SK-N-SH (cell line): Measurements from ENCODE around the gene ADAM29.

ENCODE experiments used
- CHD2 ChIP-seq: fragments of 150-350 bp; IDR thresholded peaks from 2 replicates; pipeline ENCODE4 v1.6.1; 2018; ENCODE audit warnings: low read length; ENCODE audit not compliant: partially characterized antibody
- ELF1 ChIP-seq: IDR thresholded peaks from 2 replicates; pipeline ENCODE4 v1.4.0; 2012
- EZH2phosphoT487 ChIP-seq: fragments of 200-600 bp; sonication (generic); IDR thresholded peaks from 2 replicates; pipeline ENCODE4 v1.6.1; 2017; ENCODE audit warnings: low read depth, mixed run types, mild to moderate bottlenecking, antibody characterized with exemption, moderate library complexity, borderline replicate concordance
- FOXJ3 ChIP-seq: sonication (generic); formaldehyde crosslinking; IDR thresholded peaks from 2 replicates; pipeline ENCODE4 v1.5.1; 2020; ENCODE audit warnings: mild to moderate bottlenecking, missing genetic modification reagents
- GABPA ChIP-seq: IDR thresholded peaks from 2 replicates; pipeline ENCODE4 v1.4.0; 2012; ENCODE audit warnings: low read depth, mild to moderate bottlenecking
- POLR2AphosphoS5 ChIP-seq: IDR thresholded peaks from 2 replicates; pipeline ENCODE4 v1.6.1; 2012; ENCODE audit warnings: low read depth, low read length
- TF ChIP-seq, protein P1 (sequence below): fragments of 200-600 bp; sonication (generic); IDR thresholded peaks from 2 replicates; pipeline ENCODE4 v1.6.1; 2017; ENCODE audit warnings: antibody characterized with exemption, mild to moderate bottlenecking, moderate library complexity
- TF ChIP-seq, protein P2 (sequence below): fragments of 150-350 bp; IDR thresholded peaks from 2 replicates; pipeline ENCODE4 v1.6.1; 2017; ENCODE audit warnings: antibody characterized with exemption, low read length, low read depth, borderline replicate concordance
- TF ChIP-seq, protein P3 (sequence below): IDR thresholded peaks from 2 replicates; pipeline ENCODE4 v1.6.1; 2012; ENCODE audit warnings: mild to moderate bottlenecking, low read depth, low read length, moderate library complexity

- TF ChIP-seq, protein P1, sequence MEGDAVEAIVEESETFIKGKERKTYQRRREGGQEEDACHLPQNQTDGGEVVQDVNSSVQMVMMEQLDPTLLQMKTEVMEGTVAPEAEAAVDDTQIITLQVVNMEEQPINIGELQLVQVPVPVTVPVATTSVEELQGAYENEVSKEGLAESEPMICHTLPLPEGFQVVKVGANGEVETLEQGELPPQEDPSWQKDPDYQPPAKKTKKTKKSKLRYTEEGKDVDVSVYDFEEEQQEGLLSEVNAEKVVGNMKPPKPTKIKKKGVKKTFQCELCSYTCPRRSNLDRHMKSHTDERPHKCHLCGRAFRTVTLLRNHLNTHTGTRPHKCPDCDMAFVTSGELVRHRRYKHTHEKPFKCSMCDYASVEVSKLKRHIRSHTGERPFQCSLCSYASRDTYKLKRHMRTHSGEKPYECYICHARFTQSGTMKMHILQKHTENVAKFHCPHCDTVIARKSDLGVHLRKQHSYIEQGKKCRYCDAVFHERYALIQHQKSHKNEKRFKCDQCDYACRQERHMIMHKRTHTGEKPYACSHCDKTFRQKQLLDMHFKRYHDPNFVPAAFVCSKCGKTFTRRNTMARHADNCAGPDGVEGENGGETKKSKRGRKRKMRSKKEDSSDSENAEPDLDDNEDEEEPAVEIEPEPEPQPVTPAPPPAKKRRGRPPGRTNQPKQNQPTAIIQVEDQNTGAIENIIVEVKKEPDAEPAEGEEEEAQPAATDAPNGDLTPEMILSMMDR = no peak
- TF ChIP-seq ELF1 (no peak), POLR2AphosphoS5 (no peak), FOXJ3 (CRISPR knock-in tag) (no peak), EZH2phosphoT487 (no peak), GABPA (no peak), CHD2 (no peak)
- TF ChIP-seq, protein P2, sequence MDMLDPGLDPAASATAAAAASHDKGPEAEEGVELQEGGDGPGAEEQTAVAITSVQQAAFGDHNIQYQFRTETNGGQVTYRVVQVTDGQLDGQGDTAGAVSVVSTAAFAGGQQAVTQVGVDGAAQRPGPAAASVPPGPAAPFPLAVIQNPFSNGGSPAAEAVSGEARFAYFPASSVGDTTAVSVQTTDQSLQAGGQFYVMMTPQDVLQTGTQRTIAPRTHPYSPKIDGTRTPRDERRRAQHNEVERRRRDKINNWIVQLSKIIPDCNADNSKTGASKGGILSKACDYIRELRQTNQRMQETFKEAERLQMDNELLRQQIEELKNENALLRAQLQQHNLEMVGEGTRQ = no peak
- TF ChIP-seq, protein P3, sequence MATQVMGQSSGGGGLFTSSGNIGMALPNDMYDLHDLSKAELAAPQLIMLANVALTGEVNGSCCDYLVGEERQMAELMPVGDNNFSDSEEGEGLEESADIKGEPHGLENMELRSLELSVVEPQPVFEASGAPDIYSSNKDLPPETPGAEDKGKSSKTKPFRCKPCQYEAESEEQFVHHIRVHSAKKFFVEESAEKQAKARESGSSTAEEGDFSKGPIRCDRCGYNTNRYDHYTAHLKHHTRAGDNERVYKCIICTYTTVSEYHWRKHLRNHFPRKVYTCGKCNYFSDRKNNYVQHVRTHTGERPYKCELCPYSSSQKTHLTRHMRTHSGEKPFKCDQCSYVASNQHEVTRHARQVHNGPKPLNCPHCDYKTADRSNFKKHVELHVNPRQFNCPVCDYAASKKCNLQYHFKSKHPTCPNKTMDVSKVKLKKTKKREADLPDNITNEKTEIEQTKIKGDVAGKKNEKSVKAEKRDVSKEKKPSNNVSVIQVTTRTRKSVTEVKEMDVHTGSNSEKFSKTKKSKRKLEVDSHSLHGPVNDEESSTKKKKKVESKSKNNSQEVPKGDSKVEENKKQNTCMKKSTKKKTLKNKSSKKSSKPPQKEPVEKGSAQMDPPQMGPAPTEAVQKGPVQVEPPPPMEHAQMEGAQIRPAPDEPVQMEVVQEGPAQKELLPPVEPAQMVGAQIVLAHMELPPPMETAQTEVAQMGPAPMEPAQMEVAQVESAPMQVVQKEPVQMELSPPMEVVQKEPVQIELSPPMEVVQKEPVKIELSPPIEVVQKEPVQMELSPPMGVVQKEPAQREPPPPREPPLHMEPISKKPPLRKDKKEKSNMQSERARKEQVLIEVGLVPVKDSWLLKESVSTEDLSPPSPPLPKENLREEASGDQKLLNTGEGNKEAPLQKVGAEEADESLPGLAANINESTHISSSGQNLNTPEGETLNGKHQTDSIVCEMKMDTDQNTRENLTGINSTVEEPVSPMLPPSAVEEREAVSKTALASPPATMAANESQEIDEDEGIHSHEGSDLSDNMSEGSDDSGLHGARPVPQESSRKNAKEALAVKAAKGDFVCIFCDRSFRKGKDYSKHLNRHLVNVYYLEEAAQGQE = no peak
Measured at GRCh38 chr4:174996079-174996478, 77.9 kb downstream of the ADAM29 start.
